GM21423 (cell line): ENCODE data around the gene INO80B.

Experiments used
- ATAC-seq: cut with Tn5 transposase; IDR thresholded peaks from one replicate; pipeline ENCODE4 v1.9.1; 2021; ENCODE audit warnings: mild to moderate bottlenecking, moderate library complexity; ENCODE audit not compliant: unreplicated experiment

INO80B gene

GRCh38 chr2:74500578-74500946 is 45.7 kb downstream of the INO80B start:
- no peak for ATAC-seq

GRCh38 chr2:74501335-74502071 is 46.6 kb downstream of the INO80B start:
- no peak for ATAC-seq

DNA sequence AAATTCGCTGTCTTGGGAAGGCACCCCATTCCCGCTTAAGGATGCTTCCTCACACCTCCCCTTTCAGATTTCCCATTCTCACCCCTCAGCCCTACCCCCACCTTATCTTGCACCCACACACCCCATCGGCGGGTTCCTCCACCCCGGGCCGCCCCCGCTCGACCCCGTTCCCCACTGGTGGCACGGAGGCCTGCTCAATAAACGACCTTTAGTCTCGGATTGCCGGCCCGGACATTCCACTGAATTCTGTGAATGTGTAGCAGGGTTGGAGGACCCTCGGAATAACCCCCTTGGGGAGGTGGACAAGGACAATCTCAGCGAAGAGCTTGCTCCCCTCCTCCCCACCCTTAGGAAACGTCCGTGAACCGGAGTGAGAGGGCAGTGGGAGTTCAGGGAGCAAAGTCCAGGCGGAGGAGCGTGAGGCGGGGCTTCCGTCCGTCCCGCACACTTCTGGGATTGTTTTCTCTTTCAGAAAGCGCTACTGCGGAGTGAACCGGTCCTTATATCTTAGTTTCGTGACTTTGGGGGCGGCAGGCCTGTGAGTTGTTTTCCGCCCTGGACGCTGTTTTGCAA is 47.3 kb downstream of the INO80B start:
- no peak for ATAC-seq

GRCh38 chr2:74502720-74503505 is 48.0 kb downstream of the INO80B start:
- peak; percentile 38 for ATAC-seq

- ATAC-seq, result no peak
Observed at GRCh38 chr2:74503506-74504475, 48.9 kb downstream of the INO80B start.

GRCh38 chr2:74504591-74504990 is 49.7 kb downstream of the INO80B start:
- ATAC-seq, result no peak

DNA sequence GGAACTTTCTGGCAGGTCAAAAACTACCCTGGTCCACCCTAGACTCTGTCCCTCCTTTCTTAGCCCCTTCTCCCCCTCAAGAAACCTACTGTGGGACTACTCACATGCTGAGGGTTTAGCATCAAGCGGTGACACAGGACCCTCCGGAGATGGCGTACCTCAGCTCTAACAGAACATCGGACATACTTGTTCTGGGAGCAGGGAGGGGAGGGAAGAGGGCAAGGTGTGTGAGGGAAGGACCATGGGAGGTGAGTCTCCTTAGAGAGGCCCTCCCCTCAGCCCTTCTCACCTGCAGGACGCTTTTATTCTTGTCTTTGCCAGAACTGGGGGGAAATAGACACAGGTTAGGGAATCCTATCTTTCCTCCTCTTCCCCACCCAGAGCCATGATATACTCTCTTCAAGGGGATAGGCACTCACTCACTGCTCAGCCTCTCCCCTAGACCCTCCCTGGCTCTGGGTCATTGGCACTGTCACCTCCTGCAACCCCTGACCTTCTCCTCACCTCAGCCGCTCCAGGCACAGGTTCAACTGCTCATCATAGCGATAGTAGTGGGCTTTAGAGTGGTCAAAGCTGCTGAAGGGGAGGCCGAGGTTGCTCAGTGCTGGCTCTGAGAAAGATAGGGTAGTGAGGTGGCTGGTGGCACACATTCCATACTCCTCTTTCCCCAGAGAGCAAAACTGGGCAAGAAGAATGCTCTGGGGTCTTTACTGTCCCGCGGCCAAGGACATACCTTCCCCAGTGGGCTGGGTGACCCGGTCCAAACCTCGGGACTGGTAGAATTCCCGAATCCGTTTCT is 50.8 kb downstream of the INO80B start:
- ATAC-seq, result no peak

DNA sequence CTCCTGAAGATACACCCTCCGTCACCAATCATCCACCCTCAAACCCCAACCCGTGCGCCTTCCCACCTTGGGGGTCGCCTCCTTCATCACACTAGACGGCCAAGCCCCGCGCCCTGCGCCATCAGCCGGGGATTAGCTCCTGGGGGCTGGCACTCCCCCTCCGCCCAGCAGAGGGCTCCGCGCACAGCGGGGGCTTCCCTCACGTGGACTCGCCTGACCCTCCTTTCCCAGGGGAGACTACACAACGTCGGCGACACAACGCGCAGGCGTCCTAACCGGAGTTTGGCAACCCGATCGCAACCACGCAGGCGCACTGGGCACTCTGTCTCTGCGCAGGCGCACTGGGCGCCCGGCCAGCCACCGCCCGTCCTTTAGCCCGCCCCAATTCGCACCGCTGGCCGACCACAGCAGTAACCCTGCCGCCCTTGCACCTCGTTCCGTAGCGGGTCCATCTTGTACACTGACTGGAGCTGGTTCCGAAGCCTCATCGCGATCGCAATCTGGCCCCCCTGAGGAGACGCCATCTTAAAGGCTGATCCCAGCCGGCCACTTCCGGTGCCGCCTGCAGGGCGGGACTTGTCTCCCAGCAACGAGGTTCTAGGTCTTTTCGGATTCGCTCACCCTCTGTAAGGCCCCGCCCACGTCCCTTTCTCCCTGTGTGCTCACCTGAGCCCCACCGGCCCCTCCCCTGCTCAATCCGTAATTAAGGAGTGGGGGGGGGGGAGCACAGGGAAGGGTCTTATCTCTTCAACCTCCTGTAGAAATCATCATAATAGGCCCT is 52.4 kb downstream of the INO80B start, which contains the start of gene PCGF1:
Gene PCGF1 (minus strand): TSS at position 551 of the 781 bp plus-strand sequence. CDS start 27 bp downstream, at position 524.
- ATAC-seq, result peak; percentile 85
